T follicular helper cell (primary cell): ENCODE measurements around the gene PTPRG.

Source experiments
- DNase-seq: peaks from one replicate; pipeline ENCODE4 v3.0.0-alpha.2; 2020; ENCODE audit warnings: low read depth

PTPRG gene

GRCh38 chr3:62237286-62237948 lies 676.0 kb downstream of the PTPRG start:
- no peak for DNase-seq

GRCh38 chr3:62238003-62238402 lies 676.6 kb downstream of the PTPRG start:
- no peak for DNase-seq

DNA sequence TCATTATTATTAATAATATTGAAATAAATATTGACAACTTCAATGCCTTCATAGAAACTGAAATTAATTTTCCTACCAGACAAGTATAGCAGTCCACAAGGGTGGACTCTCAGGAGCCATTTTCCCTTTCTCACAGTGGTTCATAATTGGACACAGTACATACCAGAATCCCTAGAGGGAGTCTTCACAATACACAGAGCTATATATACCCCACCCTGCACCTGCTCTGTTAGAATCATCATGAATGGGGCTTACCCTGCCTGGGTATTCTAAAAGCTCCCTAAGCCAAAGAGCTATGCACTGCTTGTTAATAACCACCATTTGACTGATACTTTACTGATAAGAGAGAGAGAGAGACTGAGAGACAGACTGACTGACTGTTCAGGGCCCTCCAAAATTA lies 677.1 kb downstream of the PTPRG start:
- DNase-seq, result no peak

DNA sequence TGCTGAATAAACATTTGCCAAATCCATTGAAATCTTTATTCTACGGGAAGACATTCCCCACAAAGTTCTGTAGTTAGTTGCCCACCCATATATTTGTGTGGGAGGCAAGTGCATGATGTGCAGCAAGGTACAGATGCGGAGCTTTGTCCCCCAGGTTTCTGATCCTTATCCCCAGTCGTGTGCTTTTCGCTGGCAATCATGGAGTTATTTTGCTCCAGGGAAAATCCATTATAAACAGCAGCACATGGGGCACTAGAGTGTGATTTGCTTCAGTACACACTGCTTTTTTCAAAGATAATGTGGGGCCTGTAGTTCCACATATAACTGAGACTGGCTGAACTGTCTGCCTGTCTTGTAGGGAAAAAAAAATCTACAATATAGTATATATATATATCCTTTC lies 679.9 kb downstream of the PTPRG start:
- DNase-seq, result no peak

DNA sequence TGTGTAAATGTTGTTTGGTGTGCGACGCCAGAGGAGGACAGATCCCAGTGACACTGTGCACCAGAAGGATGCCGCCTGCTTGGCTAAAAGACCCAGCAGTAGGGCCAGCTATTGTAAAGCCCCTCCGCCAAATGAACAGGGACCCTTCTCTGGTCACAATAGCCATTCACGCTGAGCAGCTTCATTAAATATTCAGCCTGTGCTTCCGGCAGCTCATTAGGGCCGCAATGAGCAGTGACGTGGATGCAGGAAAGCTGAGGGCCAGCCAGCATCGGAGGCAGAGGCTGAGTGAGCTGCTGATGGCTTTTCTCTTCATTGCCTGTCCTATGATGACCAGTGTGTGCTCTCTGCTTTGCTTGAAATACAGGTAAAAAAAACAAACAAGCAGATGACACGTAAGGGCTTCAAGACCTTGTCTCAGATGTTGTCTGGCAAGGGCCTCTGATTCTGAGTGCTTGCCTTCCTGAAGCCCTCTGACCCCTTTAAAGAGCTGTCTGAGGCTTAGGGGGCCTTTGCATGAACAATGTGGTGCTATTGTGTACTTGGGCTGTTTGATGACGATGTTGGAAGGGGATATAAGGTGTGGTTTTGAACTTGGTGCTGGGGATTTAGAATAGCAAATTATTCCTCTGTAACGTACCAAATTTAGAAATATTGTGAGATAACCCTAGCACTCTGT lies 681.6 kb downstream of the PTPRG start:
- DNase-seq, result no peak

DNA sequence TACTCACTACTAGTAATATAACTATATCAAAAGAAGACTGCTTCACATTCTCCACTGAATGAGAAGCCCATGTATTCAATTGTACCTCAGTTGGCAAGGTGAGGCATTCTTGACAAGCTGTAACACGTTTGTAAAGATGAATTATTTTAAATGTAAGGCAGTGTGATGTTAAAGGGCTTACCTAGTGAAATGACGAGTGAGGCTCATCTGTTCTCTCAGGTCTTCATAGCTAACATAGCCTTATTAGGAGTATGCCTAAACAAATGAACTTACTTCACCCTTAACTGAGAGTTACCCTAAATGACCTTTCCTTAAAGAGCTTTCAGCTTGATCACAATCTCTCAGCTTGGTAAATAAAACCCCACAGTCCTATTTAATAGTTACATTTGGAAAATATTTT lies 684.7 kb downstream of the PTPRG start:
- no peak for DNase-seq

DNA sequence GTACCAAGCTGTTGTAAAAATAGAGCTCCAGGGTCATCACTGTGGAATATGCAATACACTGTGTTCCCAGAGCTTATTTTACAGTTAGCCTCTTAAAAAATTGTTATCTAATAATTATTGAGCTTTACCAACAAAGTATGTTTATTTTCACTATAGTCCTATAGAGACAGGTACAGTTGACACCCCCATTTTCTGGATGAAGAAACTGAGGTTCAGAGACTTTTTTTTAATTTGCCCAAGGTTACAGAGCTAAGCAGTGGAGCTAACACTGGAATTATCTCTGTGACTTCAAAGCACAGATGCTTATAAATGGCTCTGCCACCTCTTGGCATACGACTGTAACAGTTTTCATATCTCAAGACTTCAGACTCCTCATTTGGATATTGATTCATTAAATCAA lies 685.6 kb downstream of the PTPRG start:
- no peak for DNase-seq

DNA sequence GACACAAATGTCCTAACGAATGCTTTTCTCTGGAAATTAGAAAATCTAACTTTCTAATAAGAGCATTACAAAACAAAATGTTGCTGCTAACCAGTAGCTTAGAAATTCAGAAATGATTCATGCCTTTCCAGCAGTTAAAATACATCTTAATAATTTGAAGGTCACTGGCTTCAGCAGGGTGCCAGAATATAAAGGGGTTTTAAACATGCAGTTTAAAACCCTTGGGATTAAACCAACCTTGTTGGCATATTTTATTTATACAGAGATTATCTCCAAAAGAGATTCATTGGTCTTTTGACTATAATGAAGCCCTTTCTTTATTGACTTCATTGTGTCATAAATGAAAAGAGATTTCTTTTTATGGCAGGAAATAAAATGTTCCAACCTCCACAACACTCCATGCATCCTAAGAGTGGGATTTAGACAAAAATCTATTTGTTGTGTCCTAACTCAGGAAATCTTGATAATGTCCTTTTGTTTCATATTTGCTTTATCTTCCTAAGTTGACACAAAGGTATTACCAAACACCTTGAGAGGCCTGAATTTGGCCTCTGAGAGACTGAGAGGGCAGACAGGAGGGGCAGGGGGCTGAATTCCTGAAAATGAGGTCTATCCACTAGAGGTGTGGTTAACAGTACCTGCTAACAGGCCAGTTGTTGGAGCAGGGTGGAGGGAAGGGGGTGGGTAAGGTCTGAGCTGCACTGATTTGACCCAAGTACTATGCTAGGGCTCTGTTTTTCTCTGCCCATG lies 687.5 kb downstream of the PTPRG start:
- DNase-seq, result no peak

DNA sequence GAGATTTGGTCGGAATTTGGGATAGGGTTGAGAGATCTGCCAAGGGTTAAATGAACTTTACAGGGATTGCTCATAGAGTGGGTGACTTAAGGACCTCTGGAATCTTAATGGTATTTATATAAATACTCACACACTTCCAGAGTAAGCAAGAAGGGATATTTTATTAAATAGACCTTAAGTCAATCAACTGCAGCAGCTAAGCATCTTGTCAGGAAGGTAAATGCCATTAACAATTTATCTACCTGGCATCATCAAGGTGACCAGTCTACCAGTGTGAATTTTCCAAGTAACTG lies 688.1 kb downstream of the PTPRG start:
- no peak for DNase-seq

DNA sequence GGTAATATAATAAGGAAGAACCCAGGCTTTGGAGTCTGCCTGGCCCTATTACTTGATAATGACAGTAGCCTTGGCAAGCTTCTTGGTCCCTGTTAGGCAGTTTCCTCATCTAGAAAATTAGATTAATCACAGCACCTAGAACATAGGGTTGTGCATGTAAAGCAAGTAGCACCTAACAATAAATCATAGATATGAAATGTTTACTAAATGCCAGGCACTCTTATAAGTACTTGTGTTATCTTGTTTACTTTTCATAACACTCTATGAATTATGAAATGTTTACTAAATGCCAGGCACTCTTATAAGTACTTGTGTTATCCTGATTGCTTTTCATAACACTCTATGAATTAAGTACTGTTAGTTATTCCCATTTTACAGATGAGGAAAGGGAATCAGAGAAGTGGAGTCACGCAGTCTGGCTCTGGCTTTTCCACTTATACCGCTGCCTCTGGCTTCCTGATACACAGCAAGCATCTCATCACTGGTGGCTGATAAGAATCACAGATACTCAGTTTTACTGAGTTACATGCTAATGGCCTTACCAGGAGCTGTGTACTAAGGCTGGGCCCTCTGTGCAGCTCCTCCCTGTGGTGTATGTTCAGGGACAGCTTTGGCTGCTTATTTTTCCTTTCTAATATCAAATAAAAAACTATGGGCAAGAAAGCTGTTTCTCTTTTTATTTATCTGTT lies 688.6 kb downstream of the PTPRG start:
- no peak for DNase-seq

DNA sequence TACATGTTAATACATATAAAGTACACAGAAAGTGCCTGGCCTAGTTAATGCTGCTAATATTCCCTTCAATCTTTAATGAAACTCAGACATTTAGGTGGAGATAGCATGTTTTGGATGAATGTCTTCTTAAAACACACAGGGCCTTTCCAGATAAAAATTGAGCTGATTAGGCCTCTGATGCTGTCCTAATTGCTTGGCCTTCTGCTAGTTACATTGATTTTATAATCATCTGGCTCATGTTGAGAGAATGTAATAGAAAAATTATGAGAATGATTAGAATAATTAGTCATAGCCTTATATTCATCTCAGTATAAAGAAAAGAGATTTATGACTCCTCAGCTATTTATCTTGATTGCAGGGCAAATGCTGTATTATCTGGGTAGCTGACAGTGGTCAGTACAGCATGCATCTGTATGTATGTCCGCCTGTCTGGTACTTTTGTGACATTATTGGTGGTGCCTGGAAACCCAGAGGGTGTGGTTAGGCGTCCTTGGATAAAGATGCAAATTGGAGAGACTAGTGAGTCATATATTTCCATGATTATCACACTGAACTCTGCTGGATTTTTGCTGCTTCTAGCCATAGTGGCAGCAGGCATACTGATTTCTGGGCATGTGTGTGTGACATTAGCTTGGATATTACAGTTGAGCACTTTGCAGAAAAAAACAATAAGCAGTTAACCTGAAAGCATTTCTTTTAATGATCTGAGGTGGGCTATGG lies 691.2 kb downstream of the PTPRG start:
- no peak for DNase-seq

DNA sequence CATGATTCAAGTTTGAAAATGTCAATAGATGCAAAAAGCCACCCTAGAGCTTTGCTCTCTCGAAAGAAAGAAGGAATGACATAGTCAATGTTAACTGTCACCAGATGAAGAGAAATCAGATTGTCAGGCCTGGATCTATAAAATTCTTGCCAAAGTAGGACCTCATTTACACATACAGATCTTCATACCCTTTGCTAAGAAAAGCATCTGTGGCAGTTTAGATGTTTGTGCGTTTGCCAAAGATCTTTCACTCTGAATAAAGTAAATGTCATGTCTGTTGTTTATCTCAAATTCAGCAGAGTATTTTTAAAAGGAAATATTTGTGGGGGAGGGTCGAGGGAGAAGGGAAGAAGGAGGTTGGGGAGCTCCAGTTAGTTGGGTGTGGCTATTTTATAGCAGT lies 692.6 kb downstream of the PTPRG start:
- DNase-seq, result no peak

DNA sequence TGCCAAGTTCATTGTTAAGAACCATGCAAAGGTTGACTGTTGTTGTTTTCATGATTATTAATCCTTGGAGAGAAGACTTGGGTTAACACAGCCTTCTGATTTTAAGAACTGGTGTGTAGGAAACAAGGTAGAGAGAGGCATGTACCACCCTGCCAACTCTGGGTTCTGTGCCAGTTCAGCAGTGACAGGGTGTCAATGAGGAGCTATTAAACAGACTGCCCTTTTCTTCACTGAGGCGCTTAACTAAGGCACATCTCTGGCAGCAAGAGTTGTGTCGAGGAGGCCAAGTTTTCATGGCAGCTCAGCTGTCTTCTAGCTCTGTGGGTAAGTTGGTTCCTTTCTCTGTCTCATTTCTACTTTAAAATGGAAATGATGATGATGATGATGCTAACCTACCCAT lies 694.4 kb downstream of the PTPRG start:
- no peak for DNase-seq

DNA sequence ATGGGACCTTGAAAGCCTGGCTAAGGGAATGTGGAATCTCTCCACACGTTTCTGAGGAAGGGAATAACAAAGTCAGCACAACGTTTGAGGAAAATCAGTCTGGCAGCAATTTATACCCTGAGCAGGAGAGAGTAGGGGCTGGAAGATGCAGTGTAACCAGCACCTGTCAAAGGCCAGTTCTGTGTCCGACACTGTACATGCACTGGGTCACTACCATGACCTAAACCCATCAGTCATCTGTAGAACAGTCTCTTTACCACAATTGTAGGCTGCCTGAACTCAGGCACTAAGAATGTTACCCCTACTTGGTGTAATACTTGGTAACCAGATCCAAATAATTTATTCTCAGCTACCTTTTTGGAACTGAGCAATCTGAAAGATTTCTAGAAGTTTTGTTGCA lies 698.6 kb downstream of the PTPRG start:
- no peak for DNase-seq

DNA sequence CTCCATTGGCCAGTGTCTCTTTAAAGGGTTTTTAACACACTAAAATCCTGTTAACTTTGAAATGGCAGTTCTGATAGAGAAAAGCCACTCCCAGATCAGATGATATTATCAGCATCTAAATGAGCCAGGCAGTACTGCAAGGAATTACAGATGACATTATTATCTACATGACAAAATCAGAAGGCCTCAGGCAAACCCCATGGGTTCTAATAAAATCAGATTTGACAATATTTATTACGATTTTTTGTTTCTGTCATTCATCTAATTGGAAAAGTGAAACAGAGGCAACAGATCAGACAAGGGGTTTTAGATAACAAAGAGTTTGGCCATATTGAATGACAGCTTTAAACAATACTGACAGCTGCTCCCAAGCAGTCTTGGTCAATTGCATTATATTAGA lies 699.3 kb downstream of the PTPRG start:
- no peak for DNase-seq

GRCh38 chr3:62261121-62261520 lies 699.8 kb downstream of the PTPRG start:
- no peak for DNase-seq

GRCh38 chr3:62261736-62262135 lies 700.4 kb downstream of the PTPRG start:
- no peak for DNase-seq

DNA sequence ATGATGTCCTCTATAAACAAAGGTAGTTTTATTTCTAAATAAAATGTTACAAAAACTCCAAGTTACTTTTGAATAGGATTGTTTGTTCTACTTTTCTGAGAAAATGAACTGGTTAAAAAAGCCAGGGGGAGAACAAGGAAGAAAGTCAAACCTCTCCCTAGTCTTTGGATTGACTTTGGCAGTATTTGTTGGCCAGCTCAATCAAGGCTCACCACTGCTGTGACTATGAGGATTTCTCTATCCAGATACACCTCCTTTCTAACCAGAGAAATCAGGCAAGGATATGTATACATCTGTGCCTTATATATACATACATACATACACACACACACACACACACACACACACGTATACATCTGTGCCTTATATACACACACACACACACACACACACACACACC lies 704.2 kb downstream of the PTPRG start:
- DNase-seq, result no peak

DNA sequence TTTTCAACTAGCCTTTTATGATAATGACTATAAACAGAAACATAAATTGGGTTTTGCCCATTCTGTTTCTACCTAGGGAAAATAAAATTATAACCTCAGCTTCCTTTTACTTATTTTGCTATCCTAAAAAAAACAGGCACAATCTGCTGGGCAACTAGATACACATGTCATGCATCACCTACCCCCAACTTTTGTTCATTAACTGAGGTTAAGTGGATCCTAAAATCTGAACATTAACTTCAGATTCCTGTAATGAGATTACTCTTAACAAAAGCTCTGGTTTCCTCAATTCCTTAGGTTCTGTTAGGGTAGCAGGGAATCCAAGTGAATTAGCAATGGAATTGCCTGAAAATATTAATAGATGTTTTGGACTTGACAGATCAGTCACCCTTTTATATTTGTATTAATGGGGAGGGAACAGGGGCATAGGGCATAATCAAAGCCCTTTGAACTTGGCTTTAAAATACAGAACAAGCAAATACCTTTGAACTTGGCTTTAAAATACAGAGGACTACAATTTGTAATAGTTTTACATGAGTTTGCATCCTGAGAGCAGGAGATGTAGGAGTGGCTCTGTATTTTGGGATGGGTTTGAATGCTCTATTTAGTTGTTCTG lies 705.4 kb downstream of the PTPRG start:
- DNase-seq, result no peak

- DNase-seq, result no peak
Observed at GRCh38 chr3:62276658-62277180, 715.3 kb downstream of the PTPRG start.

DNA sequence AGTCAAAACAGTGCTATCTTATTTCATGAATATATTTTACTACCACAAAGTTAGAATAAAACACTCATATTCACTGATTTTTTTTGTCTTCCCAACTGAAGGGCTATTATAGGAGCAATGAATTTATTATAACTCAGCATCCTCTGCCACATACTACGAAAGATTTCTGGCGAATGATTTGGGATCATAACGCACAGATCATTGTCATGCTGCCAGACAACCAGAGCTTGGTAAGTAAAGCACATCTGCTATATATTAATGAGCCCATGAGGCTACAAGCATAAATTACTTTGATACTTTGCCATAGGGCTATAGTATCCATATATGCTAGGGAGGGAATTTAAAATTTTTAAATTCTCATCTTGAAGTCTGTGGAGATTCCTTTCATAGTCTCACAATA lies 716.1 kb downstream of the PTPRG start:
- no peak for DNase-seq

DNA sequence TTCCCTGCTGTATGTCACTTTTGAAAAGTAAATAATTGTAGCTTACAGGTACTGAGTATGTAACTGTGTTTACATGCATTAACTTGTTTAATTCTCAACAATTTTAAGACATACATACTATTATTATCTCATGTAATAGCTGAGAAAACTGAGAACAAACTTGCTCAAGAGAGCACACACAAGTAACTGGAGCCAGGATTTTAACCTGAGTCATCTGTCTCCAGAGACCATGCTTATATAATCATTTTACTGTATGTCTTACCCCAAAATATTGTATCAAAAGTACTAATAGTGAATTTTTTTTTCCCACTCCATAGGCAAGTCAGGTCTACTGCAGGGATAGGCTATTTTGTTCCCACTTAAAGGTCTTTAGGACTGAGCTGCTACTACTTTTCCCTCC lies 716.6 kb downstream of the PTPRG start:
- DNase-seq, result no peak
